Measurements from ENCODE around the gene CDK8.
"Not testable (repeated sequence)": the region's sequence is repeated elsewhere in the genome, so short reads cannot be mapped to it uniquely, and the experiment has no call there.

The CDK8 gene

GRCh38 chr13:26253787-26254582 is at the start of gene CDK8:
CDK8 (plus strand) TSS chr13:26254129; CDS start chr13:26254642, 513 bp downstream.
- peak; percentile 100 for DNase-seq

GRCh38 chr13:26208287-26208686 is 45.6 kb upstream of the CDK8 start:
- DNase-seq = no peak

GRCh38 chr13:26213345-26213744 is 40.6 kb upstream of the CDK8 start:
- no peak for DNase-seq

- DNase-seq = no peak
Measured at GRCh38 chr13:26213982-26214381, 39.9 kb upstream of the CDK8 start.

- no peak for DNase-seq
Measured at GRCh38 chr13:26216042-26216441, 37.9 kb upstream of the CDK8 start.

- no peak for DNase-seq
Measured at GRCh38 chr13:26219726-26220125, 34.2 kb upstream of the CDK8 start.

- DNase-seq = no peak
Measured at GRCh38 chr13:26220575-26220974, 33.4 kb upstream of the CDK8 start.

GRCh38 chr13:26221399-26221720 is 32.6 kb upstream of the CDK8 start:
- DNase-seq = no peak

GRCh38 chr13:26221721-26222519 is 32.0 kb upstream of the CDK8 start, which contains the start of gene RNF6:
RNF6 (minus strand) TSS chr13:26222314; CDS start chr13:26219649, 2,665 bp downstream.
- peak; percentile 97 for DNase-seq

GRCh38 chr13:26222520-26223046 is 31.3 kb upstream of the CDK8 start:
- no peak for DNase-seq

- DNase-seq = no peak
Measured at GRCh38 chr13:26225896-26226617, 27.9 kb upstream of the CDK8 start.

GRCh38 chr13:26227166-26227971 is 26.6 kb upstream of the CDK8 start:
- DNase-seq = no peak

GRCh38 chr13:26228096-26228495 is 25.8 kb upstream of the CDK8 start:
- DNase-seq = no peak

GRCh38 chr13:26229080-26229615 is 24.8 kb upstream of the CDK8 start:
- no peak for DNase-seq

- DNase-seq = no peak
Measured at GRCh38 chr13:26230703-26231102, 23.2 kb upstream of the CDK8 start.

- DNase-seq = no peak
Measured at GRCh38 chr13:26236296-26236695, 17.6 kb upstream of the CDK8 start.

- no peak for DNase-seq
Measured at GRCh38 chr13:26246154-26246553, 7.8 kb upstream of the CDK8 start.

- no peak for DNase-seq
Measured at GRCh38 chr13:26247011-26247410, 6.9 kb upstream of the CDK8 start.

GRCh38 chr13:26247608-26248007 is 6.3 kb upstream of the CDK8 start:
- DNase-seq = no peak

GRCh38 chr13:26249551-26249950 is 4.4 kb upstream of the CDK8 start:
- no peak for DNase-seq

GRCh38 chr13:26252006-26252405 is 1.9 kb upstream of the CDK8 start:
- not testable (repeated sequence) for DNase-seq

- DNase-seq = no peak
Measured at GRCh38 chr13:26253262-26253786, 605 bp upstream of the CDK8 start.
